ENCODE measurements around the gene B4GAT1. TPM values are rescaled to one million over a fixed set of nuclear protein-coding genes. Genes with fewer than 3 reads are reported as not detected.

Gene B4GAT1
- polyA plus RNA-seq, 1 of the 3 experiments (the other 2 are of a cell fraction) = 26.4 TPM

- POLR2A ChIA-PET = interaction anchor here (0.6 to 3.1 kb wide), 16 partner anchors 10 to 1108 kb away, joined by 3 to 33 read pairs (median 4); partner anchors contain the start of genes B4GAT1, BRMS1, MRPL11 and RAB1B
- DNase-seq = peak; percentile 94
- no peaks in the 10 kb centered on the region for H3K9me2 ChIP-seq
- WGBS (ENCODE audit: low lambda C conversion rate) = 3% methylated on average over 31 of the region's 52 CpGs
- H3K4me3 ChIP-seq (ENCODE audit: low read depth in 2 of 2, low read length in 1 of 2) = peak overlapping the region; percentile 59 to 70
- CTCF ChIA-PET = interaction anchor here (0.7 to 12.4 kb wide), 20 partner anchors 9 to 426 kb away, joined by 3 to 280 read pairs (median 24); partner anchors contain the start of genes B4GAT1, BRMS1, CNIH2 and MRPL11
- peak overlapping the region; percentile 75 for H3K9ac ChIP-seq
- H3K4me2 ChIP-seq = peak overlapping the region; percentile 81
- H3K4me1 ChIP-seq (ENCODE audit: control insufficient read depth in 1 of 2, insufficient read depth in 2 of 2, low read depth in 1 of 2, low read length in 1 of 2) = peaks cover 17 to 56% of the 10 kb centered on the region in 2 experiments
- H3K9me3 ChIP-seq = no peaks in the 10 kb centered on the region
- peaks cover 15% of the 10 kb centered on the region for H3F3A ChIP-seq (replicated peaks; ENCODE audit: insufficient read depth)
- peak overlapping the region; percentile 94 to 100 for H3K27ac ChIP-seq (ENCODE audit: low read depth in 2 of 2, low read length in 1 of 2)
- peak overlapping the region; percentile 88 for H2AFZ ChIP-seq (ENCODE audit: low read depth)
- no peaks in the 10 kb centered on the region for H3K36me3 ChIP-seq (replicated peaks in 1 of 2; ENCODE audit: control insufficient read depth in 1 of 2, insufficient read depth in 2 of 2, low read length in 1 of 2)
- H3K27me3 ChIP-seq (ENCODE audit: insufficient read depth) = no peaks in the 10 kb centered on the region
- no peaks in the 10 kb centered on the region for H4K20me1 ChIP-seq (ENCODE audit: insufficient read depth)
- H3K79me2 ChIP-seq (ENCODE audit: insufficient read depth) = no peaks in the 10 kb centered on the region
- peak; percentile 18; the same call in 1 of the 2 replicates for TF ChIP-seq TAF1 (IDR thresholded peaks at IDR 0.05; ENCODE audit: borderline replicate concordance, low read depth, low read length)
- no peak for TF ChIP-seq NFIC (IDR thresholded peaks at IDR 0.05; ENCODE audit: borderline replicate concordance)
- TF ChIP-seq USF2 (IDR thresholded peaks at IDR 0.05; ENCODE audit: borderline replicate concordance, low read depth, low read length) = no peak
- peak; percentile 20; the same call in 1 of the 2 replicates for TF ChIP-seq RCOR1 (IDR thresholded peaks at IDR 0.05; ENCODE audit: low read length)
- TF ChIP-seq GABPA (IDR thresholded peaks at IDR 0.05; ENCODE audit: low read depth) = no peak
- no peak for TF ChIP-seq YY1 (IDR thresholded peaks at IDR 0.05; ENCODE audit: low read depth)
- no peak for TF ChIP-seq IRF3 (IDR thresholded peaks at IDR 0.05; ENCODE audit: low read depth, low read length)
- TF ChIP-seq FOXM1 (IDR thresholded peaks at IDR 0.05; ENCODE audit: low read depth) = no peak
- TF ChIP-seq USF1 (IDR thresholded peaks at IDR 0.05; ENCODE audit: borderline replicate concordance, low read depth) = no peak
- peak; percentile 51 to 54; a peak in 2 of 4 replicates for TF ChIP-seq EP300 (IDR thresholded peaks at IDR 0.05; ENCODE audit: borderline replicate concordance in 1 of 2, low read depth in 1 of 2, low read length in 1 of 2)
- no peak for TF ChIP-seq RAD21 (IDR thresholded peaks at IDR 0.05; ENCODE audit: low read length)
- TF ChIP-seq ELF1 (IDR thresholded peaks at IDR 0.05) = 0 out of 2 replicates have a peak, but pooled peaks have one; percentile 4
- peak; percentile 55; the same call in 1 of the 2 replicates for TF ChIP-seq POLR2AphosphoS5 (IDR thresholded peaks at IDR 0.05; ENCODE audit: low read depth, low read length)
- TF ChIP-seq ZBTB33 (IDR thresholded peaks at IDR 0.05; ENCODE audit: borderline replicate concordance, low read depth) = no peak
- TF ChIP-seq CHD2 (IDR thresholded peaks at IDR 0.05; ENCODE audit: low read length, partially characterized antibody) = peak; percentile 78
- TF ChIP-seq MEF2A (IDR thresholded peaks at IDR 0.05; ENCODE audit: borderline replicate concordance, low read depth) = no peak
- TF ChIP-seq MAX (IDR thresholded peaks at IDR 0.05; ENCODE audit: low read depth) = 0 out of 2 replicates have a peak, but pooled peaks have one; percentile 14
- TF ChIP-seq SMC3 (IDR thresholded peaks at IDR 0.05; ENCODE audit: low read depth, low read length) = no peak
- peak; percentile 50 for TF ChIP-seq PBX3 (IDR thresholded peaks at IDR 0.05)
- no peak for TF ChIP-seq NRF1 (IDR thresholded peaks at IDR 0.05; ENCODE audit: low read depth, low read length)
- TF ChIP-seq FOXJ3 (CRISPR knock-in tag; IDR thresholded peaks at IDR 0.05) = peak; percentile 67; the same call in 1 of the 2 replicates
- TF ChIP-seq CTCF (IDR thresholded peaks at IDR 0.05) = no peak
- TF ChIP-seq EZH2phosphoT487 (IDR thresholded peaks at IDR 0.05; ENCODE audit: borderline replicate concordance, low read depth) = no peak
- TF ChIP-seq JUND (IDR thresholded peaks at IDR 0.05) = no peak; the same call in 1 of the 2 replicates
- peak; percentile 98 for TF ChIP-seq TCF12 (IDR thresholded peaks at IDR 0.05)
Observed at GRCh38 chr11:66312549-66313320, 34.7 kb downstream of the B4GAT1 start.

All from SK-N-SH (cell line).